SK-N-MC (cell line): ENCODE data around the gene STIMATE.

Experiments used
- EZH2 ChIP-seq: fragments of 200-600 bp; sonication (generic); IDR thresholded peaks from one replicate; pipeline ENCODE4 v1.6.1; 2017; ENCODE audit warnings: antibody characterized with exemption
- FOXP2 ChIP-seq: optimal IDR thresholded peaks from 2 replicates; pipeline ENCODE3; 2011; ENCODE audit warnings: mild to moderate bottlenecking, moderate library complexity; ENCODE audit not compliant: insufficient read depth; ENCODE audit errors: extremely low read length, control extremely low read depth
- POLR2AphosphoS5 ChIP-seq: IDR thresholded peaks from 2 replicates; pipeline ENCODE4 v1.6.1; 2012; ENCODE audit warnings: mild to moderate bottlenecking, low read depth, low read length, borderline replicate concordance

DNA sequence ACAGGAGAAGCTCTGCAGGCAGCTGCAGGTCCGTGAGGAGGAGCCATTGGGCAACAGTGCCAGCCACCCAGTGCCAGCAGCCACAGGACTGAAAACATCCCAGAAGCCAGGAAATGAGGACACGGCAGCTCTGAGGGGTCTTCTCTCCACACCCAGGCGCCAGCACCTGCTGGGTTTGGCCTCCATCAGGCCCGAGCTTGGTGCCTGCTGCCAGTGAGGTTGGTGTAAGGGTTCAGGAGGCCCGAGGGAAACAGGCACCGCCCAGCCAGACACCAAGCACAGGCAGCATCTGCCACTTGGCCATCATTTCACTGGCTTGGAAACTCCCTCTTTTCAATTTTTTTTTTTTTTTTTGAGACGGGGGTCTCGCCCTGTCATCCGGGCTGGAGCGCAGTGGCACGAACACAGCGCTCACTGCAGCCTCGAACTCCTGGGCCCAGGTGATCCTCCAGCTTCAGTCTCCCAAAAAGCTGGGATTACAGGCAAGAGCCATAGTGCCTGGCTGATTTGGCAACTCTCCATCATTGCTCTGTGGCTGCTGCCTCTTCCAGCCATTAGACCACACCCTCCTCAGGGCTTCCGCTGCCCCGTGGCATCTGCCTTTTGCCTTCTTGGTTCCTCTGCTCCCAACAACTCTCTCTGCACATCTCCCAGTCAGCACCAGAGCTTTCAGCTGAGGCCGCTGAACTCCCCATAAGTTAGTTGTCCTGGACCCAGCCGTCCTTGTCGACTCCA is 104.2 kb downstream of the STIMATE start:
- no peak for TF ChIP-seq POLR2AphosphoS5
- no peak for TF ChIP-seq FOXP2
- TF ChIP-seq EZH2, result no peak
